Measurements from ENCODE around the gene UBE4B.

DNA sequence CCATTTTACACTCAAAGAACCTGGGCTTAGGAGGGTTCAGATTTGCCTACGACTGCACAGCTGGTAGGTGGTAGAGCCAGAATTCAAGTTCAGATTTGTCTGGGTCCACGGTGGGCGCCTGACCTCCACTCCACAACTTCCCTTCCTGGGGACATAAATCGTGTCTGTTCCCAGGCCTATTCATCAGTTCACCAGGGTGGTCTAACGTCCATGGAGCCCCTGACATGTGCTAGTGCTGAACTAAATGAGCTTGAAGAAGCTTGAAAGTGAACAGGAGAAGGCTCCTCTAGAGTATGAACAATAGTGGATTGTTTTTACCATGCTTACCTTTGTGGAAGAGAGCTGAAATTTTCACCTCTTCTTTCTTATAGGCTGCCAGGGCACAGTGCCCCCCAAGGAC, 145.1 kb downstream of the UBE4B start:
- no peak for TF ChIP-seq EZH2phosphoT487 (IDR thresholded peaks at IDR 0.05; ENCODE audit: insufficient read depth, low read depth)
- TF ChIP-seq EZH2 (IDR thresholded peaks at IDR 0.05; ENCODE audit: insufficient read depth, poor library complexity, severe bottlenecking): no peak

All from GM23248 (cell line).